Motor neuron (in vitro differentiated cells): Measurements from ENCODE around the gene CLEC16A. TPM values are rescaled to one million over a fixed set of nuclear protein-coding genes. Genes with fewer than 3 reads are reported as not detected.
"Not testable (repeated sequence)": the region's sequence is repeated elsewhere in the genome, so short reads cannot be mapped to it uniquely, and the experiment has no call there.

Experiments used
- ATAC-seq, 8 experiments: fragments of 200-7000 bp; cut with Tn5 transposase; replicated peaks in 6 of 8; 2 replicates each; pipeline ENCODE4 v1.8.0; 2021; ENCODE audit warnings: mild to moderate bottlenecking in 8 of 8, moderate library complexity in 8 of 8
- H3K27ac ChIP-seq, 2 donors: fragments of 250-450 bp; sonication (Bioruptor Pico); 2 replicates each; pipeline ENCODE4 v1.9.0; 2021; ENCODE audit warnings: antibody characterized with exemption in 2 of 2, mild to moderate bottlenecking in 2 of 2, moderate library complexity in 1 of 2
- H3K4me1 ChIP-seq, 2 donors: fragments of 250-450 bp; sonication (Bioruptor Pico); replicated peaks in 1 of 2; 2 replicates each; pipeline ENCODE4 v1.6.1; 2021; ENCODE audit warnings: antibody characterized with exemption in 2 of 2, mild to moderate bottlenecking in 2 of 2, moderate library complexity in 1 of 2
- H3K4me3 ChIP-seq, 5 donors: fragments of 250-450 bp; sonication (Bioruptor Pico); 2 replicates each; pipeline ENCODE4 v1.9.0; 2021; ENCODE audit warnings: antibody characterized with exemption in 5 of 5, mild to moderate bottlenecking in 5 of 5, moderate library complexity in 4 of 5
- WGBS, 10 experiments: fragments of 450-650 bp; shearing (Covaris generic); methylation state at CpG; one replicate each; pipeline ENCODE4 v1.0.0; 2022; 5-methylcytosine and 5-hydroxymethylcytosine counted together
- in situ Hi-C, 9 experiments: fragments of 400-800 bp; cut with MboI; loops; one replicate each; pipeline ENCODE4 v1.15.0; 2021; ENCODE audit warnings: low sequenced_read_pairs in 9 of 9, low pct_unique_long_range_greater_than_20kb in 2 of 9; ENCODE audit not compliant: unreplicated experiment in 9 of 9
- total RNA-seq, 8 experiments: library from RNA; unstranded; fragments of 300-600 nt; gene quantifications; 2 replicates each; pipeline versions ENCODE4 v1.2.3 to v1.2.4, GENCODE V29; 2022

The CLEC16A gene
- total RNA-seq, 8 experiments from 2014 or later = 13.4 to 75.0 (median 17.2) TPM

- H3K27ac ChIP-seq = no peak overlapping the region
- no peak for ATAC-seq
- in situ Hi-C loops = no loop called here
- WGBS, 10 experiments = 0 to 100% (median 94%) methylated on average over 1 to 3 of the region's 4 CpGs; no CpG with 5 or more reads in 4 of the 10 experiments
- H3K4me1 ChIP-seq = no peaks in the 10 kb centered on the region
- no peak overlapping the region for H3K4me3 ChIP-seq
Observed at GRCh38 chr16:11219178-11219577, 274.8 kb downstream of the CLEC16A start.

GRCh38 chr16:11220507-11220906 lies 276.1 kb downstream of the CLEC16A start:
- 56 to 100% (median 86%) methylated on average over 1 to 2 of the region's 2 CpGs; no CpG with 5 or more reads in 1 of the 10 experiments for WGBS, 10 experiments

GRCh38 chr16:11224096-11224893 lies 279.9 kb downstream of the CLEC16A start:
- Histone ChIP-seq H3K27ac (no peak overlapping the region), H3K4me3 (no peak overlapping the region), H3K4me1 (no peaks in the 10 kb centered on the region)
- whole genome bisulfite sequencing, 10 experiments = 27 to 97% (median 70%) methylated on average over 1 to 8 of the region's 24 CpGs; no CpG with 5 or more reads in 2 of the 10 experiments
- ATAC-seq = peak in 5 of 8 experiments; percentile 53 to 99 (median 93)
- in situ Hi-C loops = no loop called here

More at GRCh38 chr16:11220507-11220906, 276.1 kb downstream of the CLEC16A start:
- H3K4me1 ChIP-seq, H3K4me3 ChIP-seq, in situ Hi-C loops, ATAC-seq, H3K27ac ChIP-seq: not testable (repeated sequence)

- 13 to 94% (median 85%) methylated on average over 2 to 9 of the region's 21 CpGs; no CpG with 5 or more reads in 4 of the 10 experiments for WGBS, 10 experiments
- Histone ChIP-seq H3K27ac (no peak overlapping the region), H3K4me3 (no peak overlapping the region), H3K4me1 (no peaks in the 10 kb centered on the region)
- ATAC-seq = no peak
- in situ Hi-C loops = no loop called here
Observed at GRCh38 chr16:11224894-11225676, 280.7 kb downstream of the CLEC16A start.

GRCh38 chr16:11225677-11226549 lies 281.5 kb downstream of the CLEC16A start:
- H3K4me3 ChIP-seq = no peak overlapping the region
- WGBS, 10 experiments = 60 to 100% (median 90%) methylated on average over 2 to 6 of the region's 18 CpGs; no CpG with 5 or more reads in 3 of the 10 experiments
- no peak for ATAC-seq
- no peak overlapping the region for H3K27ac ChIP-seq
- no peaks in the 10 kb centered on the region for H3K4me1 ChIP-seq
- in situ Hi-C loops = no loop called here

- Histone ChIP-seq H3K4me3 (no peak overlapping the region), H3K27ac (no peak overlapping the region), H3K4me1 (peaks cover 0 to 3% of the 10 kb centered on the region in 2 donors)
- in situ Hi-C loops = no loop called here
- ATAC-seq = no peak
- 40 to 96% (median 71%) methylated on average over 1 to 5 of the region's 5 CpGs; no CpG with 5 or more reads in 3 of the 10 experiments for WGBS, 10 experiments
Observed at GRCh38 chr16:11229432-11229831, 285.1 kb downstream of the CLEC16A start.

GRCh38 chr16:11229906-11230305 lies 285.5 kb downstream of the CLEC16A start:
- 67 to 100% (median 80%) methylated on average over 1 to 3 of the region's 4 CpGs; no CpG with 5 or more reads in 5 of the 10 experiments for WGBS, 10 experiments
- no peak for ATAC-seq
- Histone ChIP-seq H3K4me3 (no peak overlapping the region), H3K27ac (no peak overlapping the region), H3K4me1 (peaks cover 0 to 3% of the 10 kb centered on the region in 2 donors)
- in situ Hi-C loops = no loop called here

GRCh38 chr16:11231367-11231970 lies 287.1 kb downstream of the CLEC16A start:
- in situ Hi-C loops = no loop called here
- peak in 1 of 8 experiments; percentile 21 for ATAC-seq
- 20 to 100% (median 86%) methylated on average over 1 to 7 of the region's 10 CpGs for WGBS, 10 experiments
- no peak overlapping the region for H3K27ac ChIP-seq
- H3K4me1 ChIP-seq = peaks cover 0 to 3% of the 10 kb centered on the region in 2 donors
- H3K4me3 ChIP-seq = no peak overlapping the region

Other genes starting within 250 kb of the CLEC16A start
- gene TEKT5, start 249.6 kb upstream of the CLEC16A start, total RNA-seq = 1 to 10 TPM in 1 of 8 experiments, under 1 TPM in 3, not detected in 4; 0.22 to 1.1 (median 0.69) TPM
- 10 to 100 TPM; 14.9 to 42.4 (median 26.4) TPM for gene NUBP1, start 200.7 kb upstream of the CLEC16A start, total RNA-seq
- gene TVP23A, start 125.8 kb upstream of the CLEC16A start, total RNA-seq = 1 to 10 TPM in 6 of 8 experiments, under 1 TPM in 2; 0.15 to 5.5 (median 2.7) TPM
- gene CIITA, start 67.4 kb upstream of the CLEC16A start, total RNA-seq = 1 to 10 TPM in 5 of 8 experiments, under 1 TPM in 3; 0.38 to 5.0 (median 1.8) TPM
- gene DEXI, start 2.1 kb upstream of the CLEC16A start, total RNA-seq = 10 to 100 TPM; 18.6 to 50.2 (median 27.1) TPM